ENCODE results near the gene C1QTNF6.

GRCh38 chr22:37181681-37182080 is 6.4 kb downstream of the C1QTNF6 start:
- TF ChIP-seq HOXB5 (CRISPR knock-in tag; IDR thresholded peaks at IDR 0.05) (no peak), RCOR1 (IDR thresholded peaks at IDR 0.05; ENCODE audit: low read depth, low read length) (no peak), NR3C1 (IDR thresholded peaks at IDR 0.05) (no peak), POLR2A (IDR thresholded peaks at IDR 0.05; ENCODE audit: low read length) (no peak), CHD2 (IDR thresholded peaks at IDR 0.05; ENCODE audit: low read length, partially characterized antibody) (no peak), POLR2AphosphoS2 (conservative IDR thresholded peaks at IDR 0.05; ENCODE audit: low read length) (no peak)
- TF ChIP-seq, protein P1, sequence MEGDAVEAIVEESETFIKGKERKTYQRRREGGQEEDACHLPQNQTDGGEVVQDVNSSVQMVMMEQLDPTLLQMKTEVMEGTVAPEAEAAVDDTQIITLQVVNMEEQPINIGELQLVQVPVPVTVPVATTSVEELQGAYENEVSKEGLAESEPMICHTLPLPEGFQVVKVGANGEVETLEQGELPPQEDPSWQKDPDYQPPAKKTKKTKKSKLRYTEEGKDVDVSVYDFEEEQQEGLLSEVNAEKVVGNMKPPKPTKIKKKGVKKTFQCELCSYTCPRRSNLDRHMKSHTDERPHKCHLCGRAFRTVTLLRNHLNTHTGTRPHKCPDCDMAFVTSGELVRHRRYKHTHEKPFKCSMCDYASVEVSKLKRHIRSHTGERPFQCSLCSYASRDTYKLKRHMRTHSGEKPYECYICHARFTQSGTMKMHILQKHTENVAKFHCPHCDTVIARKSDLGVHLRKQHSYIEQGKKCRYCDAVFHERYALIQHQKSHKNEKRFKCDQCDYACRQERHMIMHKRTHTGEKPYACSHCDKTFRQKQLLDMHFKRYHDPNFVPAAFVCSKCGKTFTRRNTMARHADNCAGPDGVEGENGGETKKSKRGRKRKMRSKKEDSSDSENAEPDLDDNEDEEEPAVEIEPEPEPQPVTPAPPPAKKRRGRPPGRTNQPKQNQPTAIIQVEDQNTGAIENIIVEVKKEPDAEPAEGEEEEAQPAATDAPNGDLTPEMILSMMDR (IDR thresholded peaks at IDR 0.05): no peak

Measured in A549 (cell line).